ENCODE measurements around the gene FBXW11.
"Not testable (repeated sequence)": the region's sequence is repeated elsewhere in the genome, so short reads cannot be mapped to it uniquely, and the experiment has no call there.

Gene FBXW11

DNA sequence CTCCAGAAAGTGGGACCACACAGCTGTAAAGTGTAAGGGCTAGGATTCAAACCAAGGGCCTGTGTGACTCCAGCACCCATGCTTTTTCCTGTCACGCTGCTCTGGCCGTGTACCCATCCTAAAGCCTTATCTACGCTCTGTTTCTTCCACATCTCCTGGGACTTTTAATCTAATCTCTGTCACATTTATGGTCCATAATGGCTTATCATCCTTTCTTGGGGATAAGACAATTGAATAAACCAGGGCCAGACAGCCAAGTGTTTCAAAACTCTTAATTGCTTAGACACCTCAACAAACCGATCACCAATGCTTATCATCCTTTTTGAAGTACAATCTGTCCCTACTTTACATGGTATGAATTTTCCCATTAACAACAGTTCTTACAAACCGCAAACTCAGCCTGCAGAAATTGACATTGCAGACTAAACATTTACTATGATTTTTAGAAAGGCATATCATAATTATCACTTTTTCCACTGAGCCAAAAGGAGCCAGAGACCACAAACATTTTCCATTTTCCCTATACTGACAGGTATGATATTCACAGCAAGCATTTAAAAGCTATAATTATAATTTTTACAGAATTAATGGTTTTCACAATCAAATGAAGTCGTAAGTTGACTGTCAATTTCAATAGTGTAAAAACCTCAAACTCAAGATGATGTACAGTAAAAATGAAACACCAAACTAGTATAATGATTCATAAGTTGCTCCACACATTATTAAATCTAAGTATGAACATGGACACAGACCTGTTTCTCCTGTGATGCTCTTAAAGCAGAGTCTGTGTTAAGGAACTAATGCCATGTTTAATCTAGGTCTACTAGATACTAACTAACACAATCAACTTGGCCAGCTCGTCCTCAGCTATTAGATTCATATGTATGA, 99.5 kb downstream of the FBXW11 start:
- DNase-seq = no peak

- DNase-seq = no peak
Observed at GRCh38 chr5:171906066-171906570, 100.3 kb downstream of the FBXW11 start.

DNA sequence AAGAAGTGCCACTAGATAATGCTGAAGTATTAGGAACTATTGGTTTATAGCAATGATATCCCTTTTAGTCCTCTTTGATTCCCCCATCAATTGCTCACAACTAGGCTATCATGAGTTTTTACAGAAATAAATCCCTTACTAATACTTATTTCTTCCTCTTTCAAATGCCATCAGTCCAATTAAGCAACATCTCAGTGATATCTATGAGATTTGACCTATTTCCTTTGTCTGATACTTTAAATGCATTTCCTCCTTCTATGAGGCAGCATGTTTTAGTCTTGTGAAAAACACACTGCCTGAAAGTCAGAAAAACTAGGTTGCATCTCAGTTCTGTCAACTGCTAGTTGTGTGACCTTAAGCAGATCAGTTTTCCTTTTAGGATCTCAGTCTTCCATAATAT, 101.6 kb downstream of the FBXW11 start:
- no peak for DNase-seq

DNA sequence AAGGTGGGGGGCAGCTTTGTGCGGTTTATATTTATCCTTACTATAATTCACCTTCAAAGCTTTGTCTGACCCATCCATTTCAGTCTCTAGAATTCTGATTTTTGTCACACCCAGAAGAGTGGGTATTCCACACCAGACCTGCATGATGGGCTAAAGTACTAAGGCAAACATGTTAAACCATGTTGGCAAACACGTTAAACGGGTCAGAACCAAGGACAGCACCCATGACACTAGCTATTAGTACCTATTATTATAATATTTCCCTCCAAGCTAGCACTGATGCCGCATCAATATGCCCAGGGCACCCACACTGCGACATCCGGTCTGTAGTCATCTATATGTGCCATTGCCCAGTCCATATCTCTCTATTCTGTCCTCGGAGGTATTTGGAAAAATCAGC, 104.7 kb downstream of the FBXW11 start:
- DNase-seq = no peak

GRCh38 chr5:171899792-171900191, 106.6 kb downstream of the FBXW11 start:
- no peak for DNase-seq

DNA sequence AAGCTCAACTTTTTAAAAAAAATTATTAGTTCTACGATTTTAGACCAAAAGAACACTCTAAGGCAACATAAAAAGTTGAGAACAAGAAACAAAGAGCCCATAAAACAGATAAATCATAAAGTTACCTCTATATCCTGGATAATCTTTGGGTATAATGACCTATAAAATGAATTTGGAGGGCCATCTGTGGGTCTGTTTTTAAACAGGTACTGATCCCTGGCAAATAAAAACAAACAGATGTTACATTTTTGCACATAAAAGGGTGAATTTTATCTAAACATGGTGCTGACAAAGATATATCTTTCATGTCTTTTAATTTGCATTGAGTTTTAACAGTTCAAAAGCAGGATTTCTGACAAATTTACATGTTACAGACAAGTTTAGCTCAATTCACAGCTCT, 107.6 kb downstream of the FBXW11 start:
- DNase-seq = no peak

- no peak for DNase-seq
Observed at GRCh38 chr5:171898386-171898785, 108.1 kb downstream of the FBXW11 start.

- DNase-seq = no peak
Observed at GRCh38 chr5:171897231-171897630, 109.2 kb downstream of the FBXW11 start.

- no peak for DNase-seq
Observed at GRCh38 chr5:171895081-171895480, 111.4 kb downstream of the FBXW11 start.

DNA sequence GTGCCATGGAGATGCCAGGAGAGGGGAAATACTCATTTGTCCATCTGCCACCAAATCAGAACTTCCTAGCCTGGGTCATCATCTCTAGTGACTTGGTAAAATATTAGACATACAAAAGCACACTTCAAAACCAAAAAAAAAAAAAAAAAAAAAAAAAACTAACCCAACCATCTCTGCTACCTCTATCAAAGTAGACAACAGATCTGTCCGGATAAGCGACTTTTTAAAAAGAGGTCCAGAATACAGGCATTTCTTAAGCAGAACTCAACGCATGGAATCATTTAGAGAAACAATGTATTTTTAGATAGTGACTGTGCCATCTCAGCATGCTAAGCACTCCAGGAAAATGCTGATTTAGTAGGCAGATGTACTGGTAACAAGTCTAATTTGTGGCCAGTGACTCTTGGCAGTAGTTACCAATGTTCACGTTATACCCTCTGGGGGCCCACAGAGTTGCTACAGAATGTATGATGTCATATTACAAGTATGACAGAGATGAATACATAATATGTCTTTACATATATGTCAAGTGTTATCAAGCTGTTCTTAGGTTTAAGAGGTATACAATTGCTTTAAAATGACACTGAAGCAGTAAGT, 113.0 kb downstream of the FBXW11 start:
- DNase-seq = no peak

DNA sequence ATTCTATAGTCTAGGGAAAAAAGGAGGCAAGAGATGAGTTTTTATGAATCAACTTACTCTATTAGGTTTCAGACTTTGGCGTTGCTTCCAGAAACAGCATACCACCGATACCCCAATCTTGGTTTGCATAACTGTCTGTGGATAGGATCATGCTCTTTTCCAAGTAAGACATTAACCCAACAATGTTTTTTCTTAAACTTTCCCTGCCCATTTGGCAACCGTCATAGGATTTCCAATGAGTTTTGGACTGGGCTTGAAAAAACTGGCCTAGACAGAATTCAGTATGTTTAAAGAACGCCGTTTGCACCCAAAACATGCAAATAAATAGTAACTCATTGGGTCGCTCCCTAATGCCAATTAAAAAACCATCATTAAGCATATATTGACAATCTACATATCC, 114.8 kb downstream of the FBXW11 start:
- no peak for DNase-seq

GRCh38 chr5:171891150-171891549, 115.3 kb downstream of the FBXW11 start:
- no peak for DNase-seq

DNA sequence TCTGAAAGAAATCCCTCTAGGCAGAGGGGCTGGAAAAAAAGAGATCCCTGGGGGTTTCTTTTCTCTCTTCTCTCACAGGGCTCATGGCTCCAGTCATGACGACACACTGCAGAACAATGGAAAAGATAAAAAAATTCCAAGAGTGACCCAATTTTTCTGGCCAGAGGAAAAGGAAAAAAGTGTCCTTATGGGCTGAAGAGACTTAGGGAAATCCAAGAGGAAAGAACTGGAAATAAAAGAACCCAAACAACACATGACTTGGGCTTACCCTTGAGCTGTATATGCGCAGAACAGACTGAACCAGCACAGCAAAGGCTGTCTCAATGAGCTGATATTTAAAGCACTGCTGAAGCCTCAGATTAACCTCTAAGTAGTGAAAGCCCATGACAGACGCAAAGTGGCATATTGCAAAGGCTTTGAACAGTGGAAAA, 118.4 kb downstream of the FBXW11 start:
- no peak for DNase-seq

GRCh38 chr5:171886037-171886436, 120.4 kb downstream of the FBXW11 start:
- DNase-seq = not testable (repeated sequence)

GRCh38 chr5:171882118-171882517, 124.3 kb downstream of the FBXW11 start:
- DNase-seq = peak; percentile 12 to 14

DNA sequence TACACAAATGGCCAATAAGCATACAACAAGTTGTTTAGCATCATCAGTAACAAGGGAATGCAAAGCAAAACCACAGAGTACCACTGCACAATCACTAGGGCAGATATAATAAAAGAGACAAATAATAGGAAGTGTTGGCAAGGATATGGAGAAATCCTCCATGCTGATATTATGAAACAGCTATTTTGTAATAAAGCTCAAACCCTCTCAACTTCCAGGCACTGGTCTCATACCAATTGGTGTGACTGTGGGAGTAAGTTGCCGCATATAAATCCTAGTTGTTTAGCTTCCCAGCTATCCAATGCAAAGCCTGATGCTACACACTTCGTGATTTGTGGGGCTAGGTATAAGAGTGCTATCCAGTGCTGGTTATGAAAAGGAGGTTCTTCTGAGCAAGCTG, 132.2 kb downstream of the FBXW11 start:
- DNase-seq = no peak

DNA sequence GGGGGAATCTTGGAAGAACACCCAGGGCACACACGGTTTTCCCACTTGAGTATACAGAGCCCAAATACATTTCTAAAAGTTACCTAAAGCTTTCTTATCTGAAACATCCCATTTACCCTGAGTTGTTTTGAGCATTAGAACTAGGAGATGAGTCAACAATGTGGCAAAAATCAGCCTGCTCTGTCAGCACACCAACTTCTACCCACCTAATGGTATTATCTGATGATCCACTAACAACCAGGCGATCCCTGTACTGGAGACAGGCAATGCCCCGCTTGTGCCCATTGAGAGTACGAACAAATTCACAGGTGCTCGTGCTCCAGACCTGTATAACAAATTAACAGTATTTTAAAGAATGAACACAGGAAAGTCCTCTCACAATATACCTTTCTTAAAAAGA, 133.8 kb downstream of the FBXW11 start:
- no peak for DNase-seq

- no peak for DNase-seq
Observed at GRCh38 chr5:171871711-171872110, 134.7 kb downstream of the FBXW11 start.

- no peak for DNase-seq
Observed at GRCh38 chr5:171869956-171870355, 136.5 kb downstream of the FBXW11 start.

DNA sequence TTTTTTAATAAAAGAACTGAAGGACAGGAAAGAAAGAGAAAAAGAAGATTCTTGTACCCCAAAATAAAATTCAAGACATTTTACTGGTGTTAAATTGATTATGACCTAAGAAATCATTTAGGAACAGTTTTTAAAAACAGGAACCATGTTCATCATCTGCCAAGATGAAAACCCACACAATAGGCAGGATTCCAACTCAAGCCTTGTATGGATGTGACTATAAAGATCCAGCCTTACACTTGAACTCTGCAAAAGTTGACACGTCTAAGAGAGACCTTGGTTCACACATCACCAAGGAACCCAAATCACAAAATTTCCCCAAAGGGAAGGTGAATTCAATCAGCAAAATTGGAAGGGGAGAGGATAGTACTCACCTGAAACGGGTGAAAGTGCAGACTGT, 138.2 kb downstream of the FBXW11 start:
- no peak for DNase-seq

DNA sequence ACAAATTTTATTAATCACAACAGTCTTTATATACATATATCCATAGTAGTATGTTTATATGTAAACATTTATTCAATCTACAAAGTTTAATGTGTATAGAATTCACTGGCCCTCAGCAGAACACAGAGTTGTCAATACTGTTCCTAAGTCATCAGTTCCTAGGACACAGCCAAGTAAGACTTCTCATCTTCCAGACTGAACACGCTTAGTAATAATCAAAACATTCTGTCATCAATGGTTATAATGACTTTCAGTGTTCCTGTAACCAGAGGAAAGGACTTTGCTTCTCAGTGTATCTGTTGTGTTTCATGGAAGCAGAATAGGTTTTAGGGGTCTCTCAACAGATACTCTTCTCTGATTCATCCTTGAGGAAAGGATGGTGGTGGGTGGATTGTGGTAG, 138.7 kb downstream of the FBXW11 start:
- no peak for DNase-seq

GRCh38 chr5:171865471-171865870, 141.0 kb downstream of the FBXW11 start:
- no peak for DNase-seq

- no peak for DNase-seq
Observed at GRCh38 chr5:171863935-171864334, 142.5 kb downstream of the FBXW11 start.

DNA sequence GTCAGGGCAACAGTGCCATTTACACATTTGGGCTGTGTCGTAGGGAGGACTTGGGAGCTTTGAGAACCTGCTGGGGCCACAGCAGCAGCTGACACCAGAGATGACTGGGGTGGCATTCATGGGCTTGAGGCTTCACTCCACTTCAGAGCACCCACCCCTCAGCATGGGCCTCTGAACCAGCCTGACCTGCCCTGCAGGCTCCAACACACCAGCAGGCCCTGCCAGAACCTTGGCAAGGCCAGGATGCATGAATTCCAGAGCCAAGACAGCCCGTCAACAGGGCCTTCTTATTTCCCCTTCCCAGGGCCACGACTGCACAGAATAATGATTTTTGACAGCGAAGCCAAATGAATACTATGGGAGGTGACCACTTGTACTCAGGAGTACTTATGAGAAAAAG, 143.8 kb downstream of the FBXW11 start:
- DNase-seq = no peak
